Superior temporal gyrus (tissue), 1 donor: ENCODE measurements around the gene GSE1.

Source experiments
- DNase-seq: peaks from one replicate; pipeline ENCODE4 v3.0.0-alpha.2; 2016; ENCODE audit errors: extremely low spot score

Gene GSE1

DNA sequence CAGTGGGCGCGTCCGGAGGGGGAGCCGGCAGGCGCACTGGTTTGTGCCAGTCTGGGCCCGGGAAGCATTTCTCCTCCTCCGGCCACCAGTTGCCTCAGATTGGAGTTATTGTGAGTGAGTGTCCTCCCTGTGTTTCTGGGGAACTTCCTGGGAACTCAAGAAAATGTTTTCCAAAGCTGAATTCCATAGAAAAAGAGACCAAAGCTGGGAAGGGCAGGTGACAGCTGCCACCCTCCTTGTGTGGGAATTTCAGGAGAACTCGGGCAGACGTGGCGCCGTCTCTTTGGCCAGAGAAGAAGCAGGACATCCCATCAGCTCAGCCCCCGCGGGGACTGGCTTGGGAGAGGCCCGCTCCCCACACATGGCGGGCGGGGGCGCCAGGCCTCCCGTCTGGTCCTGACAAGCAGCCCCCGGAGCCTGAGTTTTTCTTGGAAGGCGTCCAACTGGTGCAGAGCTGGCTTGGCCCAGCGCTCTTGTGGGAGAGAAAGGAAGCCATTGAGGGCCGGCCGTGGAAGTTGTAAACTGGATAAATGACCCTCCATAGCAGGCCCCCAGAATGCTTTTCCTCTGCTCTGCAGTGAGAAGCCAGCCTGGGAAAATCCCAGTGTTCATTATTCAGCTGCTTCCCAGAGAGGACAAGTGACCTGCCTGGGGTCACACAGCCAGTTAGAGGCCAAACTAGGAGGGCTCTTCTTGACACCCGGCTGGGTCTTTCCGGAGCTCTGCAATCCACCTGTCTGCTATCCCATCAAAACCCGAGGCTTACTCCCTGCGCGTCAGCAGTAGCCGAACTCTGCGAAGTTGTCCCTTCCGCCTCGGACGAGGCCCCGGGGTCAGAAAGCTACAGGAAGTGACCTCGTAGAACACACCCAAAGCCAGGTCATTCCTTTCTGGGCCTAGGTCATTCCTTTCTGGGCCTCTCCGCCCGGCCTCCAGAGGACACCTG is 39.2 kb upstream of the GSE1 start:
- no peak for DNase-seq

GRCh38 chr16:85574672-85575475 is 38.2 kb upstream of the GSE1 start:
- DNase-seq: no peak

DNA sequence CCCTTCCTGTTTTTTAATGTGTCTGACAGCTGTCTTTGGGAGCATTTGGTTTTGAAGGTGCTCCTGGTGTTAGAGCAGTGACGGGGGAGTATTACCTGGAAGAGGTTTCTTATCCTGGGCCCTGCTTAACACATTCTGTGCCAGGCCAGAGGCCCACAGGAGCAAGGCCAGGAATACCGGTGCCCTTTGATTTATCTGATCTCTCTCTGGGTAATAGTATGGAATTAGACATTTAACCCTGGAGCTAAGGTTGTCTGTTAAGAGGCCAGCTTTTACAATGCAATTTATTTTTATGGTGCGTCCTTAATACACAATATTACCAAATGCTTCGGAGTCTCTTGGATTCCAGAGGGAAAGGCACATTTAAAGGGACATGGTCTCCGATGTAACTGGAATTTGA is 37.2 kb upstream of the GSE1 start:
- no peak for DNase-seq

DNA sequence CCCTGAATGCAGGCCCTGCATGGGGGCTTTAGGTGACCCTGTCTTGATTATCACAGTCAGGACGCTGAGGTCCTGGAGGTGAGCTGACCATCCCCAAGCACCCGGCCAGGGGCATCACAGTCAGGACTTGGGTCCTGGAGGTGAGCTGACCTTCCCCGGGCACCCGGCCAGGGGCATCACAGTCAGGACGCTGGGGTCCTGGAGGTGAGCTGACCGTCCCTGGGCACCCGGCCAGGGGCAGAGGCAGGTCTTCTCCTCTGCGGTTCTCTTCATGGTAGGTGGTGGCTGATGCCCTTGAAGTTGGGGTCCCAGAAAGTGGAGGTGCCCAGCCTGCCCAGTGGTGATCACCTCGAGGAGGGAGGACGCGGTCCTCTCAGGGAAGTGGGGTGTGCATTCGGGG is 36.2 kb upstream of the GSE1 start:
- no peak for DNase-seq

DNA sequence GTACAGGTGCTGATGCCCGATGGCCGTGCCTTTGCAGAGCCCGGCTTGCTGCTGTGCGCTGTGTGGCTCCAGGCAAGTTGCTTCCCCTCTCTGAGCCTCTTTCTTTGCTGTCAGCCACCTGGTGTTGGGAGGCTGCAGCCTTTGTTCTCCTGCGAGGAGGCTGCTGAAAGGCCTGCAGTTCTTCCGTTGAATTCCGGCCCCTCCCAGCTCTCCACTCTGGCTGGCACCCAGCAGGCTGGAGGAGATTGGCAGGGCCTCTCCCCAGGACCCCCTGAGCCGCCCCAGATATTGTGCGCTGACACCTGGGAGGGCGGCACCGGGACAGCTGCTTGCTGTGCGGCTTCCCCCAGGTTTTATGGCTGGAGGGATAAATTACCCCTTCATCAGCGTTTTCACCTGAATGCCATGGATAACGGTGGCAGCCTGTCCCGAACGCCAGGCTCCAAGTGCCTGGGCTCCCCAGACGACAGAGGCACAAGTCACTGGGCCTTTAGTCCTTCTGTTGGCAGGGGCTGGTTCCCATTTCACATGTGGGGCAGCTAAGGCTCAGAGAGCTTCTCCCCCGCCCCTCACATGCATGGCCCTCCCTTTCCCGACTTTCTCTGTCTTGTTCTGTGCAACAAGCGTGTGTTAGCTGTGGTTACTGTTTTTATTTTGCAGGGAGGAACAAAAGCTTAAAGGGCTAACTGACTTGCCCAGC is 35.1 kb upstream of the GSE1 start:
- no peak for DNase-seq

DNA sequence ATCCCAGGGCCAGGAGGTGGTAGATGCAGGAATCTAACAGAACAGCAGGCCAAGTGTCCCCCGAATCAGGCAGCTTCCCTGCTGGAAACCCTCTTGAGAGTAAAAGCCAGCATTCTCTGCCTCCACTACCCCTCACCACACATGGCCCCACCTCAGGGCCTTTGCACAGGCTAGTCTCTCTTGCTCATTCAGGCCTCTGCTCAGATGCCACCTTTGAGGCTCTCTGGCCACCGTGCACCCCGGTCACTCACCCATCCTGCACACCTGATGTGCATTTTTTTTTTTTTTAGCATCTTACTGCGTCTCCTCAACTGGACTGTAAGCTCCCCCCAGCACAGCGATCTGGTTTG is 34.5 kb upstream of the GSE1 start:
- no peak for DNase-seq

DNA sequence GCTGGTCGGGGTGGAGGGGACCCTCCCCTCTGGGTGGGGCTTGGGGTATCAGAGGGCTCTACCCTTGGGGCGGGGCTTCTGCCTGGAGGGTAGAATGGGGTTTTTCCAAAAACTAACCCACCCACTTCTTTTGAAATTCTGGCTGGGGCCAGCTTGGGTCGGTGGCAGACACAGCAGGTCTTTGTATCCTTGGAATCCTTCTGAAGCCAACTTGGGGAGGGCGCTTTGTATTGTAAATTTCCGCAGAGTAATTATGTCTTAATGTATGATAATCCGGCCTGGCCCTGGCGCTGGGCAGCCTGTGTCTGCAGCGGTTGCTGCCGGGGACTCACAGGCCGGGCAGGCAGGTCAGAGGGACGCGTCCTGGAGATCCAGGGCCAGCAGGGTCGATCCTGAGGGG is 33.9 kb upstream of the GSE1 start:
- DNase-seq: no peak

DNA sequence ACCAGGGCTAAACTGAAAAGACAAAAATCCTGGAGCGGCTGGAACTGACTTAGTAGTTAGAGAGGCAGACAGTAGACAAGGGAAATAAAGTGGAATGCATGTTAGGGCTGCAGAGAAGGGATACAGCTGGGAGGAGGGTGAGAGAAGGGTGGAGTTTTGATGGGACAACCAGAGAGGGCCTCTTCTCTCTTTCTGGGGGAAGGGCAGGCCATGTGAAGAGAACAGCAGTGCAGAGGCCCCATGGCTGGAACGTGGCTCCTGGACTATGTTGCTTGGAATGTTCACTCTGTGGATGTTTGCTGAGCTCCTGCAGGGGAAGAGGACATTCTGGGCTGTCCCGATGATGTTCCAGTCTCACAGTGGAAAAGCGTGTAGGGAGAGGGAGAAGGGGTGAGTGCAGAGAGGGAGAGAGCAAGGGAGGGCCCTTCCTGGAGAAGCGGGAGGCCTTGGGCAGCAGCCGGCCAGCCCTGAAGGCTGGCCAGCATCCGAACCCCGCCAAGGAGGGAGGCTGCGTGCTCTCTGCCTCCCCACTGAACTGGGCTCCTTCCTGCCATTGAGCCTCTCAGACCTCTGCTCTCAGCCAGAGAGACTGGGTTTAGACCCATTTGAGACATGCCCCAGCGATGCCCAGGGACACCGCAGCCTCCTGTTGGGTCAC is 33.1 kb upstream of the GSE1 start:
- no peak for DNase-seq

DNA sequence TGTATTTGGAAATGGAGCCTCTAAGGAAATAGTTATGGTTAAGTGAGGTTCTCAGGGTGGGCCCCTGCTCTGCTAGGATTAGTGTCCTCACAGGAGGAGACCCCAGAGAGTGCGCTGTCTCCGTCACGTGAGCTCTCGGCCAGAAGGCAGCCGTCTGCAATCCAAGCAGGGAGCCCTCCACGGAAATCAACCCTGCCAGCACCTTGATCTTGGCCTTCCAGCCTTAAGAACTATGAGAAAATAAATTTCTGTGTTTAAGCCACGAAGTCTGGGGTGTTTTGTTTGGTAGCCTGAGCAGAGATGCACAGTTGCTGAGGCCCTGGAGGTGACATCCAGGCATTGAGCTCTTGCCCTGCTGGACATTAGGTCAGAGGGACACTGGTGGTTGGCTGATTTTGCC is 32.4 kb upstream of the GSE1 start:
- no peak for DNase-seq

DNA sequence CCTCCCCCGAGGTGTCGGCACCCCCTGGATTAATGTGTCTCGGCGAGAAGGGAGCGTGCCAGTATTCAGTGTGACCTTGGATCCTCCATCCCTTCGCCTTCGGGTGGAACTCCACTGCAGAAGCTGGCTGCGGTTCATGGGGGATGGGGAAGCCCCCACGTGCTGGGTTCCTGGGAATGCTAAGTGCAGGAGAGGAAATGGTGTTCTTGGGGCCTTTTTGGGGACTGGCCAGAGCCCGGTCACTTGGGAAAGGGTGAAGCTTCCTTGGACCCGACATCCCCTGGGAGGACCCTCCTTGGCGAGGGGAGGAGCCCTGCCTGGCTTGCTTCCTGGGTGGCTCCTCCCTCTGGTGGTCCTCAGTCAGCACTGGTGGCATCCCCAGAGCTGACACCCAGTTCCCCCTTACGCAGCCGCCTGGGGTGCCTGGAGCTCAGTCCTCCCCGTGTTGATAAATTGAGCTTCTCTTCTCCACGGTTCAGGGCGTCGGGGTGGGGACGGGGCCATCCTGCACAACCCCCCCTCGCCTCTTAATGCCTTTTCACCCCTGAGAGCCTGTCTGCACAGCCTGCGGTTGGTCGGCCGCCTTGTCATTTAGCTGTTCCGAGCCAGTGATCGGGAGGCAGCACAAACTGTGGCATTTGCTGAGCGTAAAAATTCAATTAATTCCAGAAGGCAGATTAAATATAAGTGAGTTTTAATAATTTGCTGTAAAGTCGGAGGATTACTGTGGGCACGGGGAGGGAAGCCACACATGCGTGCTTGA is 30.7 kb upstream of the GSE1 start:
- no peak for DNase-seq

DNA sequence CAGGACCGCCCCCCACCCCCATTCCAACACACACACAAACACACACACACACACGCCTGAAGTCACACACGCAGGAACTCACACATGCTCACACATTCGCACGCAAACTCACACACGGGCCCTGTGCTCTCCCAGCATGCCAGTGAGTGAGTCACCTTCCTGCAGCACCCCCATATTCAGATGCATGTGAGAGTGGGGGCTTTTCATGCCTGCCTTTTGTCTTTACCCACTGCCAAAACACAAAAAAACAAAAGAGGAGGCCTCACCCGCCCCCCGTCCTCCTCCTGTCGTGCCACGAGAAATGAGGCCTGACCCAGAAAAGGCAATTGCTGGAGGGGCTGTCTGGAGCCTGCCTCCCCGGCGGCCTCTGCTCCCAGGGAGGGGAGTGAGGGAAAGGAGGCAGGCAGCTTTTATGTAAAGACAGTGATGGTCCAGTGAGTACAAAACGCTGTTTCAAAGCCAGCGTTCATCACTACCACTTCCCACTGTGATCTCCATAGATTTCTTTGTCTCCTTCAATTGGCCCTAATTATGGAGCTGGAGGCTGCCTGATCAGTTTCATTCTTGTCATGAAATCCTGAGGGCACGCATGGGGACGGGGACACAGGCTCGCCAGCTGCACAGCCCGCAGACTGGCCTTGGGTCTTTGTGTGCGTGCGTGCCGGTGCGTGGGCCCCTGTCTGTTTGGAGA is 29.5 kb upstream of the GSE1 start:
- DNase-seq: peak; percentile 20

DNA sequence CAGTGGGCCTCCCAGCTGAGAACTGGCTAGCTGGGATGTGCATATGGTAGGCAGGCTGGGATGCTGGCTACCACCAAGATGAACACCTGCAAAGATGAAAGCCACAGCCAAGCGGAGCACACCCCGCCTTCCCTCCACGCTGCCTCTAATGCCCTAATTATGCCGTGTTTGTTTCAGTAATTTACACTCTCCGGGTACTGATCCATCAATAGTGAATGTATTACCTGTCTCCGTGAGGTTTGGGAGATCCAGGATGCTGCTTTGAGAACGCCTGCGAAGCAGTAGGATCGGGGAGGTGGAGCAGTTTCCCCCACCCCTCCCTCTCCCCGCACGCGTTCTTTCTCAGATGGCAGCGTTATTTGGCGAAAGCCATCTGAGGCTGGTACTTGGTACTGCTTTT is 28.9 kb upstream of the GSE1 start:
- DNase-seq: no peak

DNA sequence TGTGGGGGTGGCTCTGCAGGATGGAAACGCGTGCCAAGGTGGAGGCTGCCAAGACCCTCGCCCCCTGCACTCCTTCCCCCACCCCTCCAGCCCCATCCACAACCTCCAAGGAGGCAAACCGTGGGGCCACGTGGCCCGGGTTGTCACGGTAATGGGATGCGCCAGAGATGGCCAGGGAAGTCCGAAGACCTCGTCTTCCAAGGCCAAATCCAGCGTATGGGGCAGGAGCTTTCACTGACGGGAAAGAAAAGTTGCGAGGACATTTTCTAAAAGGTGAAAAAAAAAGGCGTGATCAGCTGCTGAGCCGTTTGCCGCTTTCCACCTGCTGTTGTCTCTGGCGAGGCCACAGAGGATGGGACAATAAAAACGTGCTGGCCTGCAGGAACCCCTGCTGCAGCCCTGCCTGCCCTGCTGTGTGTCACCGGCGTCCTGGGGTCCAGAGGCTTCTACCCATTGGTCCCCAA is 28.3 kb upstream of the GSE1 start:
- no peak for DNase-seq

- DNase-seq: no peak
Measured at GRCh38 chr16:85585711-85586110, 27.4 kb upstream of the GSE1 start.

GRCh38 chr16:85586380-85587104 is 26.6 kb upstream of the GSE1 start:
- DNase-seq: peak; percentile 19

- DNase-seq: no peak
Measured at GRCh38 chr16:85587762-85588556, 25.2 kb upstream of the GSE1 start.

DNA sequence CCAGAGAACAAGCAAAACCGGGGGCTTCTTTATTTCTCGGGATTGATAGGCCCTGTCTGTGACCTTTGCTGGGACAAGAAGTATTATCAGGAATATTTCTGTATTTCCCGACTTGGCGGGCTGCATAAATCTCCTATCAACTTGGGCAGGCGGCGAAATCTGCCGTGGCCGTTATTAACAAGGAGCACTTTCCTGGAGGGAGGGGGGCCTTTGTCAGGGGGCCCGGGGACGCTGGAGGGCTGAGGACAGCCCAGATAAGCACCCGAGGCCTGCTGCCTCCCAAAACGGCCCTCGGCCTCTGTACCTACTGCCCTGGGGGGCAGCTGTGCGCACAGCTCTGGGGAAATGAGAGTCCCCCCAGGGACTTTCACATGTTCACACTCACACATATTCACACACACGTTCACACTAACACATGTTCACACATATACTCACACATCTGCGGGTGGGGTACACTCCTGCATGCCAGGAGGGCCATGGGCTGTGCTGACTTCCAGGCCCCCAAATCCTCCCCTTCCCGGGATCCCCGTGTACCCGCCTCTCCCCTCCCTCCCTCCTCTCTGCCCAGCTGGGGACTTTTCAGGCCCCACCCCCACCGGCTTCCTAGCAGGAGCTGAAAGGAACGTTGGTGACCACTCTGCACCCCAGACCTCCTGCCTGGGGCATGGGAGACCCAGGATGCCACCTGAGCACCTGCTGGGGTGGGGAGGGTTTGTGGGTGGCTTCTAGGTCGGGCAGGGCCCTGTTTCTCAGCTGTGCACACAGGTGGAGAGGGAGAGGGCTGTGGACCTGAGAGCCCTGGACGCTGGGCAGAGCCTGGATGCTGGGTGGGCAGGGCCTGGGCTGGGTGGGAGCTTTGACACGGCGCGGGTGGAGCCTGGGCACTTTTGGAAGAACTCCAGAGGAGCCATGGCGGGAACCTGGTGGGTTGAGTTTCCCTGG is 24.3 kb upstream of the GSE1 start:
- DNase-seq: no peak
